HPDE6-E6E7 (cell line): Measurements from ENCODE around the gene CDX1.

Source experiments
- DNase-seq: peaks from one replicate; pipeline ENCODE4 v3.0.0; 2011; ENCODE audit warnings: missing footprints; ENCODE audit errors: extremely low spot score

The CDX1 gene

DNA sequence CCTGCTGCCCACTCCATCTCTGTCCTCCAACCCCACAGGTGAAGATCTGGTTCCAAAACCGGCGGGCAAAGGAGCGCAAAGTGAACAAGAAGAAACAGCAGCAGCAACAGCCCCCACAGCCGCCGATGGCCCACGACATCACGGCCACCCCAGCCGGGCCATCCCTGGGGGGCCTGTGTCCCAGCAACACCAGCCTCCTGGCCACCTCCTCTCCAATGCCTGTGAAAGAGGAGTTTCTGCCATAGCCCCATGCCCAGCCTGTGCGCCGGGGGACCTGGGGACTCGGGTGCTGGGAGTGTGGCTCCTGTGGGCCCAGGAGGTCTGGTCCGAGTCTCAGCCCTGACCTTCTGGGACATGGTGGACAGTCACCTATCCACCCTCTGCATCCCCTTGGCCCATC lies 16.9 kb downstream of the CDX1 start:
- DNase-seq = no peak

DNA sequence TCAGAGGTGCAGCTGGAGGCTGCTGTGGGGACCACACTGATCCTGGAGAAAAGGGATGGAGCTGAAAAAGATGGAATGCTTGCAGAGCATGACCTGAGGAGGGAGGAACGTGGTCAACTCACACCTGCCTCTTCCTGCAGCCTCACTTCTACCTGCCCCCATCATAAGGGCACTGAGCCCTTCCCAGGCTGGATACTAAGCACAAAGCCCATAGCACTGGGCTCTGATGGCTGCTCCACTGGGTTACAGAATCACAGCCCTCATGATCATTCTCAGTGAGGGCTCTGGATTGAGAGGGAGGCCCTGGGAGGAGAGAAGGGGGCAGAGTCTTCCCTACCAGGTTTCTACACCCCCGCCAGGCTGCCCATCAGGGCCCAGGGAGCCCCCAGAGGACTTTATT lies 17.4 kb downstream of the CDX1 start:
- no peak for DNase-seq

DNA sequence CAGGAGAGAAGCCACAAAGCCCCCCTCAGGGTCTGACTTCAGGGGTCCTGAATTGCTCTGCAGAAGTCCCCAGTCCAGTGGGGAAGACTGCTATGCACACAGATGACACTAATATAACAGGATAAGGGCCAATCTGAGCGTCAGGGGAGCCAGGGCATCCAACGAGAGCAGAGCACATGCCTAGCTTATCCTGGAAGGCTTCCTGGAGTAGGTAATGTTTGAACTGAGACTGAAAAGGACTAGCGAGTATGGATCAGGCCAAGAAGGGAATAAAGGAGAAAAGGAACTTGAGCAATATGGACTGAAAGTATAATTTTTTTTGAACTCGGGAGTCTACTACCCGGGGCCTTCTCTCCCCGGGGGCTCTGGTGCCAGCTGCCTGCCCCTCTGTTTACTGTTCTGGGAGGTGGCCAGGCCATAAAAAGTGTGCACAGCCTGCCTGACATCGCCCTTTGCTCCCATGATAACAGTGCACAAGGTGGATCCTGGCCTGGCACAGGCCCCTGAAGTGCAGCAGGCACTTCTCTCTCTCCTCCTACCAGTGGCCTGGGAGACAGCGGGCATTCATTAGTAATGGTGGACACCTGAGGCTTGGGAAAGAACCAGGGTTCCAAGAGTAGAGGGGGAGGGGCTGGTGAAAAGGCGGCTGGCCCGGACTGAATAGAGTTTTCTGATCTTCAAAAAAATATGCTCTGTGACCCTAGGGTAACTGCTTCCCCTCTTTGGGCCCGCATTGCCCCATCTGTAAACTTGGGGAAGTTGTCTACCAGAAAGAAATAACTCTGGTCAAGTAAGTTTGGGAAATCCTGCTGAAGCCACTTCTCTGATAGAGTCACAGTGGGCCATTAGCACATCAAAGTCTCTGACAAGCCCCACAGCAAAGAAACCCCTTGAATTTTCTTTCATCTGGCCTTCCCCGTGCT lies 18.7 kb downstream of the CDX1 start:
- no peak for DNase-seq

DNA sequence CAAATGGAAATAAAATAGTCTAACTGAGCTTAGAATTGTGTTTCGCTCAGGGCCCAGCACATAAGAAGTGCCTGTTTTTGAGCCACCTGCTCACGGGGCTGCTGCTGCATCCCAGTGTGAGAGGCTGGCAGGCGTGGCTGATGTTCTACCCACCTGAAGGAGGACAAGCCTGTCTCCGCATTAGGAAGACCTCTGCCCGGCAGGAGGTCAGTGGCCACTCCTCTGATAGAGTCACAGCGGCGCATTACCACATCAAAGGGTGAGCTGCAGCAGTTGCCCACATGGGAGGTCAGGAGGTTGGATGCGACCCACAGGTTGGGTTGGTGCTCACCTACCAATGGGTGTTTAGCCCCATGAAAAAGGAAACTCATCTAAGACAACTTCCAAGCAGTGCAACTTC lies 19.6 kb downstream of the CDX1 start:
- no peak for DNase-seq

DNA sequence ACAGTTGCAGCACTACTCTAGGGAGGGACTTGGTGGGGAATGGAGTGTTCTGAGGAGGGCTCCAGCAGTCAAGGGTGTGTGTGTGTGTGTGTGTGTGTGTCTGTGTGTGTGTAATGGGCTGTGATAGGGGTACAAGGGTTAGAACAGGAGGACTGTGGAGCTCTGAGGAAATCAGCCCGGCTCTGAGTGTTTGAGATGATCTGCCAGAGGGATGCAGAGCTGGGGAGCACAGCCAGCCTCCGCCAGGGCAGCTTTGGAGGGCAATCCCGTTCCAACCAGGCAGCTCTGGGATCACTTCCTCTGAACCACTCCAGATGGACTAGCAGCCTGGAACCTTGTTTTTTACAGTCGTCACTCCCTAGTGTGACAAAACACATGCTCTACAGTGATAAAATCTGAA lies 20.3 kb downstream of the CDX1 start:
- DNase-seq = no peak

DNA sequence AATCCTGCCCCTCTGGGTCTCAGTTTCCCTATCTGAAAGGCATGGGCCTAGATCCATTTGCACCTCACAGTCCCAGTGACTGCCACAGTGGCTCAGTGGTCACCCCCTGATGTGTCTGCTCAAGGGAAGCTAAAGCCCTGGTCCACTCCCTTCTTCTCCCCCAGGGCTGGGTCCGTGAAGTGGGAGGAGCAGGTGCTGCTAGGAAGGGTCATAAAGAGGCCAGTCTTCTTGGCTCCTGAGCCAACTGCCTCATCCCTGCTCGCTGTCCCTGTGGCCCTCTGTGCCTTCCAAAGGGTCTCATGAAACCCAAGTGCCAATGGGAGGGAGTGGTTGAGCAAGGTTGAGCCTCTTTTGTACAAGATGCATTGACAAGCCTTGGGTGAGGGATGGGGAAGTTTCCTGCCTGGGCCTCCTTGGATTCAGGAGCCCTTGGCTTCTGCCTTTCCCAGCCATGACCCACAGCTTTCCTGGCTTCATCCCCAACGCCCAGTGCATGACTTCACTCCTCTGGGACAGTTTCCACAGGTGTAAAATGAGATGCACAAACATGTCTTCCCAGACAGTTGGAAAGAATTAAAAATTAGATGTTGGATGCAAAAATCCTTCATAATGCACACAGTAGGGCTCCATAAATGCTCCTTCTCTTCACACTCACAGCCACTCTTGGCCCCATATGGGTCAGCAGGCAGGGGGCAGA lies 21.7 kb downstream of the CDX1 start:
- no peak for DNase-seq

DNA sequence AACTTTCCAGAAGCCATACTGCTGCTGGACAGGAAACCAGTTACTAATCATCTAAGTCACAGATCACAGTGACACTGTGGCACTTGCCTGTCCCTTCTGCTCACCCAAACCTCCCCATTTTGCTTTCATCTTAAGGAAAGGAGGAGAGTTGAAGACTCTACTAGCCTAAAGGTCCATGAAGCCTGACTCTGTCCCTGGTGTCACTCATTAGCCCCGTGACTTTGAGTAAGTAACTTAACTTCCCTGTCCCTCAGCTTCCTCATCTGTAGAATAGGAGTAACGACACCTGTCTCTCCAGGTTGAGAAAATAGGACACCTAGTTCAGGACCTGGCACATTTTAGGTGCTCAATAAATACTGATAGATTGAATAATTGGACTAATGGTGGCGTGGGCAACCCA lies 22.7 kb downstream of the CDX1 start:
- DNase-seq = no peak

DNA sequence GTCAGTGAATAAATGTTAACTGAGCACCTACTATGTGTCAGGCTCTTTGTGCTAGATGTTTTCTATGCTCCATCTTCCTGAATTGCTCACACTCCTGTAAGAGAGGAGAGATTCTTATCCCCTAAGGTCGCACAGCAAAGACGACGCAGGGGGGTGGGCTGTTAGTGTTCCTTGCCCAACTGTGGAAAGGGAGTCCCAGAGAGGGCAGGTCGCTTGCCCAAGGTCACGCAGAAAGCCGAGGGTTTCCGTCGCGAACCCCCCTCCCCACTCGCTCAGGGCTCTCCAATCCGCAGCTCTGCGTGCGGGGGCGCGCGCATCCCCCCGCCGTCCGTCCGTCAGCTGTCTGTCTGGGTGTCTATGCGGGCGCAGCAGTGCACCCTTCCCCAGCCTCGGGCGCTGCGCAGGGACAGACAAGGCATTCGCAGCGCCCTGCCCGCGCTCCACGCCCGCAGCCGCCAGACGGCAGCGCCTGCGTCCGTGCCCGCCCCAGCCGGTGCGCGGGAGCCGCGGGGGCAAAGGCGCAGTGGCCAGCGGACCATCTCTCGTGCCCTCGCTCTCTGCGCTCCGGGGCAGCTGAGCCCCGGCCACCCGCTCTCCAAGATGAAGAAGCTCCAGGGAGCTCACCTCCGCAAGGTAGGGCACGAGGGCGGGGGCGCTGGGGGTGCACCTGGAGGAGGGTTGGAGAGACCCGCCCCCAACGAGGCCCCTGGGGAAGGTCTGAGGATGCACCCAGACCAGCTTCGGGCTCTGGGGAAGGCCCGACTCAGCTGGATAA lies 23.3 kb downstream of the CDX1 start, which contains the start of gene SLC6A7:
SLC6A7 (plus strand) TSS at position 335 of the 775 bp plus-strand sequence; CDS start at position 601, 266 bp downstream.
- no peak for DNase-seq

DNA sequence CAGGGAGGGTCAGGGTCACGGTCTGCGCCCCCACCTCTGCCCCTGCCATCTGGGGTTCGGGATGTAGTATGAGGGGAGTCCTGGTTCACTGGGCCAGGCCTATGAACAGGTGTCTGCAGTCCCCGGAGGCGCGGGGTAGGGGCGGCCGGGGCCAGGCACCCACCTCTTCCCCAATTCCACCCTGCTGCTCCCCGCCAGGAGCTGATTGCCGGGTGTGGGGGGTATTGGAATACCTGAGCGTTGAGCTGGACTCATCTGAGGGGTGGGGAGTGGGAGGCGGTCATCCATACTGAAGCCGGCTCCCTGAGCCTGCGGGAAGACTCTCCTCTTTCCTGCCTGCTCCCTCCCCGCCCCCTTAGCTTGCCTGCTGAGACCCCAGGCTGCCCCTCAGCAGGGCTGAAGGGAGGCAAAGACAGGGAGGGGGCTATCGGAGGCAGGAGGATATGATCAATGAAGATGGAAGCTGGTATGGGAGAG lies 24.0 kb downstream of the CDX1 start:
- DNase-seq = no peak

DNA sequence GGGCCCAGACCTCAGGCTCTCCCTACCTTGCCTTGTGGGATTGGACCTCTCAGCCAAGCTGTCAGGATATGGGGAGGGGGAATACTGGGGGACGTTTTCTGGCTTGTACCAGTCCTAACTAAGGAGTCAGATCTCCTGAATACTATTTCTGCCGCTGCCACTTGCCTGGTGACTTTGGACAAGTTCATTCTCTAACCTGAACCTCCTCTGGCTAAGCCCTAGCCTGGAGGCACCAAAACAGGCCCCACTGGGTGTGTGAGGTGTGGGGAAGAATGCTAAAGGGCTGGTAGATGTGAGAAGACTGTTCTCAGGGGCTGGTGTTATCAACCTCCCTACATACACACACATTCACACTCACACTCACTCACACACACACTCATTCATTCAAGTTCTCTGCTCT lies 24.4 kb downstream of the CDX1 start:
- DNase-seq = no peak

DNA sequence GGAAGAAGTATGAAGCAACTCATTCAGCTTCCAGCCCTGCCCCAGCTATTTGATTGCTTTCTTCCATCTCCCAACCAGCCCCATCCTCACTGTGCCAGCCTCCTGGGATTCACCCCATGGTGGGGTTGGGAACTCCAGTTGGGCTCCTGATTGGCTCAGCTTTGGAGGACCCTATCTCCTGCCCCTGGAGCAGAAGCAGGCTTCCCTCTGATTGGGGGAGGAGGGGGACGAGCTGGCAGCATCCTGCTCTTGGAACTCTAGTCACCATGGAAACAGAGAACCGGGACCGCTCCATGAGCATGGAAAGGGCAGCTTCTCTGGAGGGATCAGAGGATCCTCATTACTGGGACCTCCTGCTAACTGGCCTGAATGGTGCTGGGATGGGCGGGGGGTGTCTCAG lies 25.9 kb downstream of the CDX1 start:
- no peak for DNase-seq

DNA sequence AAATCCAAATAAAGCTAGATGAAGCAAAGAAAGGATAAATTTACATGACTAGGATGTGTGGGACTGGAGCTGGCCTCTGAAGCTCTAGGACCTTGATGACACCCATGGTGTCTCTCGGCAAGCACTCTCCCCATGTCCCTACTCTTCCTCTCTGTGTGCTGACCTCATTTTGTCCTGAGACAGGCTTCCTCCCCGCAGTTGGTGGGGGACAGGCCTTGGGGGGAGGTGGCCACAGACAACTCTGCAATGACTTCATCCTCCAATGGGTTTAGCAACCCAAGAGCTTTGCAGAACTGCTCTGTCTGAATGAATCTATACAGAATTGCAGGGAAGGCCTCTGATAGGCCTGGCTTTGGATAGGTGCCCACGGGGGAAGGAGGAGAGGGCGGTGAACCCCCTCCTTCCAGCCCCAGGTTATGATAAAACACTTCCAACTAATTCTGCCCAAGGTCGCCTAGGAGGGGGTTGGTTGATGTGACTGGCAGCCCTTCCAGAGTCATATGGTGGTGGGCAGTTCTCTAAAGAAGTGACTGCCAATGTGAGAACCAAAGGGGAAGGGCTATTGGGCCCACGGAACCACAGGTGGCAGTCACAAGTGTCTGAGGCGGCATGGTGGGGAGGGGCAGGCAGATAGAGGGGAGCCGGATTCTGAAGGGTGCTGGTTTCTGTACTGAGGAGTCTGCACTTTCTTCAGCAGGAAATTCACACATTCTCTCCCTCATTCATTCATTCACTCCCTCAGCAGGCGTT lies 29.3 kb downstream of the CDX1 start:
- DNase-seq = no peak

DNA sequence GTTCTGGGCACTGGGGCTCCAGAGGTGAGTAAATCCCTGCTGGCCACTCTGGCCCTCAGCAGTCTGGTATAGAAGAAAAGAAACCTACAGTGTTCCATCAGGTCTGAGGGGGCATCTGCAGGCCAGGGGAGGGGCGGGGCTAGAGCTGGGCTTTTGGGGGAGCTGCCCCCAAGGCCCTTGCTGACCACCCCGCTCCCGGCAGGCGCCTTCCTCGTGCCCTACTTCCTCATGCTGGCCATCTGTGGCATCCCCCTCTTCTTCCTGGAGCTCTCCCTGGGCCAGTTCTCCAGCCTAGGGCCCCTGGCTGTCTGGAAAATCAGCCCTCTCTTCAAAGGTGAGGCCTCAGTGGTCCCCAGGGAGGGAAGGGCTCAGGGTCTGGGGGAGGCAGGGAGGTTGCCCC lies 29.9 kb downstream of the CDX1 start:
- DNase-seq = no peak

DNA sequence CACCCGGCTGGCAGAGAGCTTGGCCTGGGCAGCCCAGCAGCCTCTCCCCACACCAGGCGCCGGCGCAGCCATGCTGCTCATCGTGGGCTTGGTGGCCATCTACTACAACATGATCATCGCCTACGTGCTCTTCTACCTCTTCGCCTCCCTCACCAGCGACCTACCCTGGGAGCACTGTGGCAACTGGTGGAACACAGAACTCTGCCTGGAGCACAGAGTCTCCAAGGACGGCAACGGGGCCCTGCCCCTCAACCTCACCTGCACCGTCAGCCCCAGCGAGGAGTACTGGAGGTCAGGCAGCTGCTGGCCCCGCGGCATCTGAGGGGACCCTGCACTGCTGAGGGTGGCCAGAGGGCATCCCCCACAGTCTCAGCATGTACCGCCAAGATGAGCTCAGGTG lies 30.4 kb downstream of the CDX1 start:
- DNase-seq = no peak

DNA sequence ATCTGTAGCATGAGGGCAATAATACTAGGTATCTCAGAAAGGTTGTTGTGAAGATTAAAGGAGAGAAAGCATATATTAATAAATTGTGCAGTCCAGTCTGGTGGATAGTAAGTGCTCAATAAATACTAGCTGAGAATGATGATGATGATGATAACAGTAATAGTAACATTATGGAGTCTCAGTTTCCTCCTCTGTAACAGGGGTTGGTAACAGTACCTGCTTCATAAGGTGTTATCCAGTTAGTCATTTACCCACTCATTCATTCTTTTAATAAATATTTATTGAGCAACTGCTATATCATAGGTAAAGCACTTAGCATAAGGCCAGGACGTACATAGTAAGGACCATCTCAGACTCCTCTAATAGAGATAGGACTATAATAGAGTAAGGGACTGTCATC lies 30.9 kb downstream of the CDX1 start:
- no peak for DNase-seq

DNA sequence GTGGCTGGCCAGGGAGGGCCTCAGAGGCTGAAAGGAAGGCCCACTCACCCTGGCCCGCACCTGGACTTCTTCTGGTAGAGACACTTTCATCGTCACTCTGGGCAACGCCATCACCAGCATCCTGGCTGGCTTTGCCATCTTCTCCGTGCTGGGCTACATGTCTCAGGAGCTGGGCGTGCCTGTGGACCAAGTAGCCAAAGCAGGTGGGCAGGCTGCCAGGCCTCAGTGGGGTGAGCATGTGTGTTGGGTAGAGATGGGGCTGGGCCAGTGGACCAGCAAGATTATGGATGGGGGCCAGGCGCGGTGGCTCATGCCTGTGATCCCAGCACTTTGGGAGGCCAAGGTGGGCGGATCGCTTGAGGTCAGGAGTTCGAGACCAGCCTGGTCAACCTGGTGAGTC lies 35.9 kb downstream of the CDX1 start:
- DNase-seq = no peak

DNA sequence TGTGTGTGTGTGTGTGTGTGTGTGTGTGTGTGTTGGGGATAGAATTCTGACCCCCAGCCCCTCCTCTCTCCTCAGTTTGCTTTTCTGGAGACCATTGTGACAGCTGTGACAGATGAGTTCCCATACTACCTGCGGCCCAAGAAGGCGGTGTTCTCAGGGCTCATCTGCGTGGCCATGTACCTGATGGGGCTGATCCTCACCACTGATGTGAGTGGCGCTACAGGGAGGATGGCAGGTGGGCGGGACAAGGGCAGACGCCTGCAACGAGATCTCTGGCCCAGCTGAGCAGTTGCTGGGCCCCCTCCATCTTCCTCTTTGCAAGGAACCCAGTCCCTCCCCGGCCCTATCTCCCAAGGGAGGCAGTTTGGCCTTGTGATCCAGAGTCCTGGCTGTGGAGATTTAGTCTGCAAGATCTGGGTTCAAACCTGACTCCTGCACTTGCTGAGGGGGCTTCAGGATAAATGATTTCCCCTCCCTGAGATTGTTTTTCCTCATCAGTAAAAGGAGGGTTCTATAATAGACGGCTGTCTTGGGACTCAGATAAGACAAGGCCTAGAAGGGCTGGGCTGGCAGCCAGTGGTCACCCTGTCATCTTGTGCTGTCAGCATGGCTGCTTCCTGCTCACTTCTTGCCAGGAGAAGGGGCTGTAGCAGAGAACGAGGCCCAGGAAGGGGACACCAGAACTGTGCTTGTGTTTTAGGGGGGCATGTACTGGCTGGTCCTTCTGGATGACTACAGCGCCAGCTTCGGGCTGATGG lies 37.4 kb downstream of the CDX1 start:
- no peak for DNase-seq

DNA sequence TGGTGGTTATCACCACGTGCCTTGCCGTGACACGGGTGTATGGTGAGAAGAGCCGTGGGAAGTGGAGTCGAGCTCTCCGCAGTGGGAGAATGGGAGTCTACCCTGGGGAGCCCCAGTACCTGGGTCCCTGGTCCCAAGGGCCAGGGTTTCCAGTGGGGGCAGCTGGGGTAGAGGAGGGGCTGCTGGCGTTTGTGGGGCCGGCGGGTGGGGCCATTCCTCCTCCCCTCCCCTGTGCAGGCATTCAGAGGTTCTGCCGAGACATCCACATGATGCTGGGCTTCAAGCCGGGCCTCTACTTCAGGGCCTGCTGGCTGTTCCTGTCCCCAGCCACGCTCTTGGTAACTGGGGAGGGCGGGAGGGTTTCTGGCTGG lies 38.0 kb downstream of the CDX1 start:
- DNase-seq = no peak

DNA sequence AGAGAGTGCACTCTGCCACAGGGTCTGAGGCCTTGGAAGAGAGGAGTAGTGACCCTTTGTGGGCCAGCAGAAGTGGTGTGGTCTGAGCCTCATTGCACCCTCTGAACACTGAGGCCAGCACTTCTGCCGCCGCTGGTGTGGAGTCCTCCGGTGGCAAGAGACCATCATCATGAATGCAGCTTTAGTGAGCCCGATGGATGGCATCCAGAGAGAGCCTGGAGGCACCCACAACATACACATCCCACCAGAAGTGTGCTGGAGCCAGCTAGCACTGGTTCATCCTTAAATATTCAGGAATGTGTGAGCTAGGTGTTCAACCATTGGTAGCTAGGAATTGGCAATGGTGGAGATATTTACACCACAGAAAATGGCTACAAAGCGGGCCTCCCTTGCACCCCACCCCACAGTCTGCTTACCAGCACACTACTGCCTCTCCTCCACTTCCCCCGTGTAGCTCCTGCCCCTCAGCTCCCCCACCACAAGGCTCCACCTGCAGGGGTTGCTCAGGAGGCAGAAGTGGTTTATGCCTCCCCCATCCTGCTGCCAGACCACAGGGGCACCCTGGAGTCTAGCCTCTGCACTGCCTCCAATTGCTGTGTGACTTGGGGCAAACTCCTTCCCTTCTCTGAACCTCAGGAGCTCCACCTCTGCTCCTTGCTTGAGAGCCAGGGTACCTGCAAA lies 39.7 kb downstream of the CDX1 start:
- no peak for DNase-seq

DNA sequence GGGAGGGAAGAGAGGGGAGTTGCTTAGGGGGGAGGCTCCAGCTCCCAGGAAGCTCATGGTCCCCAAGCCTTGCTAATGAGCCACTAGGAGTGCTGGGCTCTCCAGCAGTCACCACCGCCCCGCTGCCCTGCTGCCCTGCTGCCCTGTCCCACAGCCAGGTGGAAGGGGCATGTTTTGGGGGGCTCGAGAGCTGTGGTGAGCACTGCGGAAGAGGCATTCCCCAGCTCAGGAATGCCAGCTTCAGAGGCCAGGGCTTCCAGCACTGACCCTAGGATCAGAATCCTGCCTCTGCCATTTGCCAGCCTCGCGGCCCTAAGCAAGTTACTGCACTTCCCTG lies 40.2 kb downstream of the CDX1 start:
- no peak for DNase-seq
